NCI-H69 (cell line): ENCODE results near the gene CMC1.
"Not testable (repeated sequence)": the region's sequence is repeated elsewhere in the genome, so short reads cannot be mapped to it uniquely, and the experiment has no call there.

ENCODE experiments used
- DNase-seq: peaks from one replicate; lab custom pipeline; 2025; lab: John Stamatoyannopoulos, UW

CMC1 gene, protein sequence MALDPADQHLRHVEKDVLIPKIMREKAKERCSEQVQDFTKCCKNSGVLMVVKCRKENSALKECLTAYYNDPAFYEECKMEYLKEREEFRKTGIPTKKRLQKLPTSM

GRCh38 chr3:28241221-28242160 lies at the start of gene CMC1:
TSS of gene CMC1 (plus strand) at chr3:28241619. CDS start at chr3:28241794, 175 bp downstream.
- DNase-seq, result peak; percentile 95

- no peak for DNase-seq
Observed at GRCh38 chr3:28198161-28198560, 43.3 kb upstream of the CMC1 start.

DNA sequence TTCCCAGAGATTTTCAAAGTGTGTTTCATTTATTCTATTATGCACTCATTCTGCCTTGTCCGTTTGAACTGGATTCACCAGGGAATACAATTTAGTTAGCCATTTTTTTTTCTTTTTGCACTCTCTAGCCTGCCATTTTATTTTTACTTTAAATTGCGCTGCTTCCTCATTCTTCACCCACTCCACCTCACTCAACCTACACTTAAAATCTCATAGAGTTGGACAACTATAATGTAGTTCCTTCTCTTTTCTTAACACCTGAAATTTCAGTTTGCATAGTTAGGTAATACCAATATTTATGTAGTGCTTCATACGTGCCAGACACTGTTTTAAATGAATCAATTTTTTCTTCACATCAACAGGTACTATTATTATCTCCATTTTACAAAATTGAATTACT lies 42.4 kb upstream of the CMC1 start:
- no peak for DNase-seq

DNA sequence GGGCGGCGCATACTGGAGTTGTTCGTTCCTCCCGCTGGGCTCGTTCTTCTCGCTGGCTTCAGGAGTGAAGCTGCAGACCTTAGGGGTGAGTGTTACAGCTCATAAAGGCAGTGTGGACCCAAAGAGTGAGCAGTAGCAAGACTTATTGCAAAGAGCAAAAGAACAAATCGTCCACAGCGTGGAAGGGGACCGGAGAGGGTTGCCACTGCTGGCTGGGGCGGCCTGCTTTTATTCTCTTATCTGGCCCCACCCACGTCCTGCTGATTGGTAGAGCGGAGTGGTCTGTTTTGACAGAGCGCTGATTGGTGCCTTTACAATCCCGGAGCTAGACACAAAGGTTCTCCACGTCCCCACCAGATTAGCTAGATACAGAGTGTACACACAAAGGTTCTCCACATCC lies 41.8 kb upstream of the CMC1 start:
- DNase-seq, result not testable (repeated sequence)

GRCh38 chr3:28200366-28200848 lies 41.0 kb upstream of the CMC1 start:
- DNase-seq, result not testable (repeated sequence)

DNA sequence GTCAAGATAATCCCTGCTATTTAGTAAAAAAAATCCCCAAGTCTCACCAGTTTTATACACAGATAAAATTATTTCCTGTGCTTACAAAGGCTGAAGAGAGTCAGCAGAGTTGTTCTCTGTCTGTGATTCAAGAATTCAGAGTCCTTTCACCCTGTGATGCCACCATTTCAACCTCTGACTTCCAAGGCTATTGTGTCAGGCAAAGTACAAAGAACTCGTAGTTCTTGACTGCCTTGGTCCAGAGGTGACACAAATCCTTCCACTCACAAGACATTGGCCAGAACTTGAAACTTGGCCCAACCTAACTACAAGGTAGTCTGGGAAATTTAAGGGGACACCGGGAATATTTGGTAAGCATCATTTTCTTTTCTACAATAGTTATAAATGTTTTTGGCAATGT lies 34.9 kb upstream of the CMC1 start:
- no peak for DNase-seq

GRCh38 chr3:28207000-28207733 lies 34.3 kb upstream of the CMC1 start:
- DNase-seq, result no peak

- no peak for DNase-seq
Observed at GRCh38 chr3:28210968-28211713, 30.3 kb upstream of the CMC1 start.

- DNase-seq, result no peak
Observed at GRCh38 chr3:28212681-28213080, 28.7 kb upstream of the CMC1 start.

GRCh38 chr3:28215407-28215806 lies 26.0 kb upstream of the CMC1 start:
- DNase-seq, result no peak

- DNase-seq, result no peak
Observed at GRCh38 chr3:28218071-28218916, 23.1 kb upstream of the CMC1 start.

- DNase-seq, result no peak
Observed at GRCh38 chr3:28218917-28219198, 22.6 kb upstream of the CMC1 start.

DNA sequence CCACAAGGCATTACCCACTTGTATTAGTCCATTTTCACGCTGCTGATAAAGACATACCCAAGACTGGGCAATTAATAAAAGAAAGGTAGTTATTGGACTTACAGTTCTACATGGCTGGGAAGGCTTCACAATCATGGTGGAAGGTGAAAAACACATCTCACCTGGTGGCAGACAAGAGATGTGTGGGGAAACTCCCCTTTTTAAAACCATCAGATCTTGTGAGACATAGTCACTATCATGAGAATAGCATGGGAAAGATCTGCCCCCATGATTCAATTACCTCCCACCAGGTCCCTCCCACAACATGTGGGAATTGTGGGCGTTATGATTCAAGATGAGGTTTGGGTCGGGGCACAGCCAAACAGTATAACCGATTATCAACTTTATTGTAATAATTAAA lies 17.0 kb upstream of the CMC1 start:
- no peak for DNase-seq

- no peak for DNase-seq
Observed at GRCh38 chr3:28226020-28226419, 15.4 kb upstream of the CMC1 start.

DNA sequence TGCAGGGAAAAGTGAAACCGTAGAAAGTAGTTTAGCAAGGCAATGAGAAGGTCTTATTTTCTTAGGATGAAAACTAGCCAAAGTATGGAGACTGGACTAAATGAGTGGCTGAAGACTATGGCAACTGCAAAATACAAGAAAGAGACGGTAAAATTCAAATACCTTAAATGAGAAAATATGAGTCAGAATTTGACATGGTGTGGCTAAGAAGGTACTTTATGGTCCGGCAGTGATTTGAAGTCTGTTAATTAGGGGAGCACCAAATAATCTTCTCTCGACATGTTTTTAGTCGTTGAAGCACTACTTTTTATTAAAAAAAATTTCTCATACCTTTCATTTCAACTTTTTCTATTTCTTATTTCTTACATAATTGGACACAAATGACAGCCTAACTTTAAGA lies 12.8 kb upstream of the CMC1 start:
- DNase-seq, result no peak

GRCh38 chr3:28232659-28233058 lies 8.8 kb upstream of the CMC1 start:
- DNase-seq, result no peak

- DNase-seq, result no peak
Observed at GRCh38 chr3:28234454-28234853, 7.0 kb upstream of the CMC1 start.

DNA sequence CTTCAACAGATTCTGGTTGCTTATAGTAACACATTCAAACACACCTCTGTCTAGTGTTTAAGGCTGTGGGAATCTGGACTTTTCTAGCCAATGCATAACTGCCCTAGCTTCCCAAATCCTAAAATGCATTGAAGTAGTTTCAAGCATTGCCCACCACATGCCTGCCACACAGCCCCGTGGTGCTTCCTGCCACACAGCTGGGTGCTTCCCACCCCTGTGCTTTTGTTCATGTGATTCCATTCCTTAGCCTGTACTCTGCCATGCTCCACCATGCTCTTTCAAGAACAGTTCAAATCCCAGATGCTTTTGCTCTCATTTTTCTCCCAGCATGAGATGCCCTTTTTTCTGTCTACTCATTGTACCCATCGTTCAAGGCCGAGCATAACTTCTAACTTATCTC lies 2.3 kb upstream of the CMC1 start:
- peak; percentile 22 for DNase-seq

DNA sequence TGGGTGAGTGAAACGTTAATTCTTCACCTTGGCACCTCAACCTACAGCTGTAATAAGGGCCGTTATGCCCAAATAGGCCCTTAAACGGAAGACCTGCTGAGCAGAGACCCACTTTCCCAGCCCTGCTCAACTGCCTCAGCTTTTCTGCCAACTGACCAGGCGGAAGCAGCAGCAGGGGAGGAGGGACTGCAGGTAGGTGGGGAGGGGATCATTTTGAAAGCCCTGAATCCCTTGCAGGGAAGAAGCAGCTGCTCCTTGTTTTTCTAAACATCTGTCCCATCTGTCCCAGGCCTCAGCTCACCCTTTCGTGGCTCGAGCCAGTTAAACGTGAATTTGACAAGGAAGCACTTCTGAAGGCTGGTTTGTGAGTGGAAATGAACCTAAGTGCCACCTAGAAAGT lies 978 bp upstream of the CMC1 start:
- peak; percentile 90 for DNase-seq

DNA sequence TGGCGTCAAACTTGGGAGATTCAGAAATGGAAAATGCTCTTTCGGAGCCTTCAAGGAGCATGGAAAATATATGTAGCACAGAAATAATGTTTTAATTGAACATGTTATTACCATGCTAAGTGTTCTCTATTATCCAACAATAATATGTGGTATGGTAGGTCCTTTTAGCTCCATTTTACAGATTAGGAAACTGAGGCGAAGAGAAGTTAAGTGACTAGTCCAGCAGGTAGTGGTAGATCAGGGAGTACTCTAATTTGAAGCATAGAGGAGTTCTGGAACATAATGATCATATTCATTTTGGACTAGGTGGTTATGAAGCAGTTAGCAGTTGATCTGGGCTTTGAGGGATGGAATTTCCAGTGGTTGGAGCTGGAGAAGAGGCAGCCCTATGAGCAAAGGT lies 1.1 kb downstream of the CMC1 start:
- no peak for DNase-seq

- DNase-seq, result no peak
Observed at GRCh38 chr3:28243424-28244106, 2.1 kb downstream of the CMC1 start.
